Measurements from ENCODE around the gene NEDD1.

GRCh38 chr12:96907671-96908422 lies 790 bp downstream of the NEDD1 start:
- TF ChIP-seq EZH2 (IDR thresholded peaks at IDR 0.05; ENCODE audit: low read length, missing control alignments) (no peak), CTCF (conservative IDR thresholded peaks at IDR 0.05 in 1 of 2, IDR thresholded peaks at IDR 0.05 in 1 of 2; ENCODE audit: low read depth in 1 of 2, low read length in 2 of 2) (no peak)
